Common myeloid progenitor, CD34-positive (primary cell): ENCODE data around the gene XKR8.

Experiments used
- CTCF ChIA-PET: fragments of 350-600 bp; sonication (Branson Sonifier 250); formaldehyde crosslinking; loops from one replicate; lab custom pipeline; 2021; ENCODE audit warnings: antibody characterized with exemption; lab: Charles Lee
- POLR2A ChIA-PET: fragments of 350-600 bp; sonication (Branson Sonifier 250); formaldehyde crosslinking; loops from one replicate; lab custom pipeline; 2021; ENCODE audit warnings: antibody characterized with exemption; lab: Charles Lee
- DNase-seq, 3 donors: peaks; one replicate each; pipeline versions ENCODE4 v3.0.0 to v3.0.0-alpha.2; 2013
- H3K27ac ChIP-seq, 2 experiments: 1 replicate in 1 of 2; 2 replicates in 1 of 2; pipeline ENCODE4 v1.7.0; 2013; ENCODE audit warnings: inconsistent platforms in 2 of 2, low read length in 2 of 2, mild to moderate bottlenecking in 2 of 2, low read depth in 1 of 2, moderate library complexity in 1 of 2; ENCODE audit not compliant: severe bottlenecking in 2 of 2, insufficient read depth in 1 of 2, poor library complexity in 1 of 2
- H3K27me3 ChIP-seq, 5 experiments: replicated peaks in 2 of 5; 1 replicate in 3 of 5; 2 replicates in 2 of 5; pipeline versions ENCODE4 v1.6.1 to v1.7.0; 2013; ENCODE audit warnings: low read length in 4 of 5, mild to moderate bottlenecking in 2 of 5, moderate library complexity in 2 of 5, inconsistent platforms in 1 of 5; ENCODE audit not compliant: insufficient read depth in 5 of 5, control insufficient read depth in 4 of 5
- H3K36me3 ChIP-seq, 4 experiments: 1 replicate in 2 of 4; 2 replicates in 2 of 4; pipeline versions ENCODE4 v1.6.1 to v1.7.0; 2013; ENCODE audit warnings: low read length in 3 of 4, control low read depth in 1 of 4, mild to moderate bottlenecking in 1 of 4; ENCODE audit not compliant: control insufficient read depth in 4 of 4, insufficient read depth in 4 of 4
- H3K4me1 ChIP-seq, 4 experiments: 1 replicate in 3 of 4; 2 replicates in 1 of 4; pipeline versions ENCODE4 v1.6.1 to v1.7.1; 2013; ENCODE audit warnings: low read length in 3 of 4, mild to moderate bottlenecking in 3 of 4, control low read depth in 1 of 4, inconsistent platforms in 1 of 4, moderate library complexity in 1 of 4; ENCODE audit not compliant: control insufficient read depth in 4 of 4, insufficient read depth in 4 of 4; ENCODE audit errors: control extremely low read depth in 1 of 4
- H3K4me3 ChIP-seq, 7 experiments: 1 replicate in 4 of 7; 2 replicates in 3 of 7; pipeline versions ENCODE4 v1.5.1 to v1.7.0; 2013; ENCODE audit warnings: mild to moderate bottlenecking in 7 of 7, low read length in 6 of 7, moderate library complexity in 6 of 7, inconsistent platforms in 2 of 7, low read depth in 2 of 7, control low read depth in 1 of 7; ENCODE audit not compliant: insufficient read depth in 4 of 7, control insufficient read depth in 1 of 7; ENCODE audit errors: extremely low read depth in 1 of 7
- H3K9me3 ChIP-seq, 5 experiments: 1 replicate in 4 of 5; 2 replicates in 1 of 5; pipeline versions ENCODE4 v1.6.1 to v1.7.1; 2013; ENCODE audit warnings: low read length in 4 of 5, mild to moderate bottlenecking in 2 of 5, inconsistent platforms in 1 of 5, low read depth in 1 of 5, moderate library complexity in 1 of 5; ENCODE audit not compliant: control insufficient read depth in 4 of 5, insufficient read depth in 2 of 5; ENCODE audit errors: control extremely low read depth in 1 of 5
- WGBS: methylation state at CpG from one replicate; pipeline ENCODE4 v1.1.5; 2013; ENCODE audit not compliant: insufficient coverage; 5-methylcytosine and 5-hydroxymethylcytosine counted together

Gene XKR8

GRCh38 chr1:27968692-27969091, 8.9 kb downstream of the XKR8 start:
- Histone ChIP-seq H3K9me3 (no peaks in the 10 kb centered on the region), H3K36me3 (peaks cover 4 to 67% (median 50%) of the 10 kb centered on the region in 4 experiments), H3K4me1 (peaks cover 0 to 8% (median under 1%) of the 10 kb centered on the region in 4 experiments), H3K27ac (no peak overlapping the region), H3K4me3 (no peak overlapping the region), H3K27me3 (no peaks in the 10 kb centered on the region)
- DNase-seq, result no peak
- WGBS, result 91% methylated on average over 3 of the region's 3 CpGs
- POLR2A ChIA-PET, result no interaction called here
- CTCF ChIA-PET, result no interaction called here

- ChIA-PET POLR2A (no interaction called here), CTCF (interaction anchor here (1.0 to 5.8 kb wide), 2 partner anchors 9 to 113 kb away, joined by 3 to 40 read pairs; partner anchors contain the start of gene XKR8)
- Histone ChIP-seq H3K9me3 (no peaks in the 10 kb centered on the region), H3K4me1 (peaks cover 0 to 1% (median 0%) of the 10 kb centered on the region in 4 experiments), H3K27ac (no peak overlapping the region), H3K4me3 (no peak overlapping the region), H3K36me3 (peaks cover 4 to 66% (median 44%) of the 10 kb centered on the region in 4 experiments), H3K27me3 (no peaks in the 10 kb centered on the region)
- no peak for DNase-seq
- 94% methylated on average over 2 of the region's 6 CpGs for WGBS
These were observed 10.6 kb downstream of the XKR8 start for GRCh38 chr1:27970401-27970800.

GRCh38 chr1:27971674-27972073, 11.9 kb downstream of the XKR8 start:
- DNase-seq, result no peak
- Histone ChIP-seq H3K9me3 (no peaks in the 10 kb centered on the region), H3K27ac (no peak overlapping the region), H3K36me3 (peaks cover 4 to 61% (median 40%) of the 10 kb centered on the region in 4 experiments), H3K4me1 (peaks cover 0 to 1% (median 0%) of the 10 kb centered on the region in 4 experiments), H3K27me3 (no peaks in the 10 kb centered on the region), H3K4me3 (no peak overlapping the region)
- POLR2A ChIA-PET, result no interaction called here
- CTCF ChIA-PET, result interaction anchor here (0.8 to 5.8 kb wide), 5 partner anchors 9 to 31 kb away, joined by 3 to 40 read pairs (median 5); partner anchors contain the start of gene XKR8

- no peak for DNase-seq
- peaks cover 2 to 59% (median 37%) of the 10 kb centered on the region in 4 experiments for H3K36me3 ChIP-seq
- no peak overlapping the region for H3K4me3 ChIP-seq
- no peaks in the 10 kb centered on the region for H3K27me3 ChIP-seq
- H3K4me1 ChIP-seq, result peaks cover 0 to 1% (median 0%) of the 10 kb centered on the region in 4 experiments
- POLR2A ChIA-PET, result no interaction called here
- CTCF ChIA-PET, result interaction anchor here (0.8 to 5.8 kb wide), 5 partner anchors 8 to 32 kb away, joined by 3 to 40 read pairs (median 5); partner anchors contain the start of gene XKR8
- 98% methylated on average over 4 of the region's 4 CpGs for WGBS
- no peaks in the 10 kb centered on the region for H3K9me3 ChIP-seq
- no peak overlapping the region for H3K27ac ChIP-seq
These were observed 12.4 kb downstream of the XKR8 start for GRCh38 chr1:27972141-27972540.

- Histone ChIP-seq H3K9me3 (no peaks in the 10 kb centered on the region), H3K4me3 (no peak overlapping the region), H3K36me3 (peaks cover 9 to 54% (median 29%) of the 10 kb centered on the region in 4 experiments), H3K27me3 (no peaks in the 10 kb centered on the region), H3K4me1 (peaks cover 0 to 2% (median 0%) of the 10 kb centered on the region in 4 experiments), H3K27ac (no peak overlapping the region)
- no peak for DNase-seq
- WGBS, result 100% methylated on average over 2 of the region's 4 CpGs
- POLR2A ChIA-PET, result interaction anchor here (0.6 kb wide), 1 partner anchor 50 kb away, joined by 6 read pairs; no protein-coding TSS in a partner anchor
- CTCF ChIA-PET, result interaction anchor here (0.7 to 5.8 kb wide), 10 partner anchors 7 to 116 kb away, joined by 3 to 40 read pairs (median 4); partner anchors contain the start of gene XKR8
These were observed 14.1 kb downstream of the XKR8 start for GRCh38 chr1:27973771-27974416.

GRCh38 chr1:27974417-27974781, 14.6 kb downstream of the XKR8 start:
- Histone ChIP-seq H3K4me3 (no peak overlapping the region), H3K36me3 (peaks cover 9 to 56% (median 29%) of the 10 kb centered on the region in 4 experiments), H3K27me3 (no peaks in the 10 kb centered on the region), H3K4me1 (peaks cover 0 to 7% (median 1%) of the 10 kb centered on the region in 4 experiments), H3K9me3 (no peaks in the 10 kb centered on the region), H3K27ac (no peak overlapping the region)
- POLR2A ChIA-PET, result interaction anchor here (0.6 kb wide), 1 partner anchor 50 kb away, joined by 6 read pairs; no protein-coding TSS in a partner anchor
- CTCF ChIA-PET, result interaction anchor here (0.8 to 5.8 kb wide), 8 partner anchors 13 to 117 kb away, joined by 3 to 40 read pairs (median 4); partner anchors contain the start of gene XKR8
- DNase-seq, result no peak
